Lung (tissue), 12 donors: ENCODE results near the gene CACNA1D. TPM values are rescaled to one million over a fixed set of nuclear protein-coding genes. Genes with fewer than 3 reads are reported as not detected.

Source experiments
- ATAC-seq: fragments of 200-7000 bp; cut with Tn5 transposase; one replicate; pipeline ENCODE4 v1.9.1; 2020; ENCODE audit warnings: moderate number of reproducible peaks; ENCODE audit not compliant: insufficient read depth, low FRiP score
- DNase-seq, 3 donors: peaks; one replicate each; pipeline ENCODE4 v3.0.0-alpha.2; 2013 to 2017
- H3K27ac ChIP-seq, 2 donors: one replicate each; pipeline ENCODE4 v1.5.1; 2013; ENCODE audit warnings: mild to moderate bottlenecking in 2 of 2, moderate library complexity in 2 of 2, control low read depth in 1 of 2, inconsistent platforms in 1 of 2, low read depth in 1 of 2, low read length in 1 of 2
- H3K27me3 ChIP-seq, 3 donors: one replicate each; pipeline ENCODE4 v1.5.1; 2013; ENCODE audit warnings: low read length in 2 of 3; ENCODE audit not compliant: control insufficient read depth in 3 of 3, insufficient read depth in 3 of 3
- H3K36me3 ChIP-seq, 4 donors: one replicate each; pipeline ENCODE4 v1.5.1; 2013; ENCODE audit warnings: low read length in 4 of 4, mild to moderate bottlenecking in 1 of 4, moderate library complexity in 1 of 4; ENCODE audit not compliant: control insufficient read depth in 4 of 4, insufficient read depth in 4 of 4
- H3K4me1 ChIP-seq, 5 donors: one replicate each; pipeline ENCODE4 v1.5.1; 2013; ENCODE audit warnings: low read length in 5 of 5, mild to moderate bottlenecking in 2 of 5, moderate library complexity in 1 of 5; ENCODE audit not compliant: control insufficient read depth in 5 of 5, insufficient read depth in 5 of 5
- H3K4me3 ChIP-seq: one replicate; pipeline ENCODE4 v1.5.1; 2013; ENCODE audit warnings: mild to moderate bottlenecking, control low read depth, moderate library complexity
- H3K9ac ChIP-seq, 2 donors: one replicate each; pipeline ENCODE4 v1.5.1; 2013; ENCODE audit warnings: low read length in 2 of 2, control low read depth in 1 of 2; ENCODE audit not compliant: insufficient read depth in 1 of 2
- H3K9me3 ChIP-seq, 4 donors: one replicate each; pipeline ENCODE4 v1.5.1; 2013; ENCODE audit warnings: low read length in 3 of 4, mild to moderate bottlenecking in 1 of 4, moderate library complexity in 1 of 4; ENCODE audit not compliant: control insufficient read depth in 4 of 4, insufficient read depth in 3 of 4
- CTCF ChIP-seq: IDR thresholded peaks from 2 replicates; pipeline ENCODE4 v1.5.1; 2012; ENCODE audit warnings: mild to moderate bottlenecking; ENCODE audit errors: control extremely low read depth, extremely low read depth
- WGBS, 2 donors: extraction: QIAGEN DNeasy Blood & Tissue Kit; methylation state at CpG; one replicate each; pipeline ENCODE4 v1.1.7; 2013; 5-methylcytosine and 5-hydroxymethylcytosine counted together
- polyA plus RNA-seq, 2 donors: library from polyadenylated mRNA; stranded (reverse); fragments of 200-250 nt; gene quantifications; one replicate each; pipeline ENCODE4 v1.2.1, GENCODE V29; 2013
- total RNA-seq, 2 donors: library from RNA; depleted of rRNA in 1 of 2; stranded (reverse); fragments of >200 nt in 1 of 2; gene quantifications; one replicate each; pipeline ENCODE4 v1.2.1, GENCODE V29; 2014 to 2021
- donor health status: control.
- donor health status: control.
- donor health status: Bipolar disorder and iron deficiency.
- donor health status: healthy.
- donor health status: DM: yes; HTN: yes; CAD: no.

The CACNA1D gene
- total and polyA plus RNA-seq, 4 donors, result 2.7 to 96.8 (median 23.1) TPM

GRCh38 chr3:53626876-53627275 is 132.5 kb downstream of the CACNA1D start:
- Histone ChIP-seq H3K4me3 (no peak overlapping the region), H3K4me1 (peaks cover 0 to 36% (median 15%) of the 10 kb centered on the region in 5 donors), H3K9ac (no peak overlapping the region), H3K27me3 (no peaks in the 10 kb centered on the region), H3K36me3 (peaks cover 0 to 4% (median 0%) of the 10 kb centered on the region in 4 donors), H3K9me3 (peaks cover 0 to 3% (median 0%) of the 10 kb centered on the region in 4 donors), H3K27ac (no peak overlapping the region)
- no peak for TF ChIP-seq CTCF
- DNase-seq (no peak), ATAC-seq (no peak)
- WGBS, 2 donors, result 68 to 73% methylated on average over 3 of the region's 3 CpGs

GRCh38 chr3:53628536-53629401 is 134.4 kb downstream of the CACNA1D start:
- 67 to 70% methylated on average over 10 of the region's 10 CpGs for WGBS, 2 donors
- Histone ChIP-seq H3K4me1 (peaks cover 0 to 32% (median 14%) of the 10 kb centered on the region in 5 donors), H3K9ac (no peak overlapping the region), H3K27me3 (no peaks in the 10 kb centered on the region), H3K36me3 (peaks cover 0 to 4% (median 0%) of the 10 kb centered on the region in 4 donors), H3K27ac (no peak overlapping the region), H3K9me3 (peaks cover 0 to 3% (median under 1%) of the 10 kb centered on the region in 4 donors), H3K4me3 (no peak overlapping the region)
- ATAC-seq, result no peak
- no peak for TF ChIP-seq CTCF
- DNase-seq, result peak in 1 of 3 donors; percentile 39

- Histone ChIP-seq H3K27ac (peak overlapping the region in 1 of 2 donors; percentile 24), H3K27me3 (no peaks in the 10 kb centered on the region), H3K36me3 (peaks cover 0 to 4% (median 0%) of the 10 kb centered on the region in 4 donors), H3K4me1 (peaks cover 0 to 26% (median 12%) of the 10 kb centered on the region in 5 donors), H3K9me3 (peaks cover 0 to 3% (median under 1%) of the 10 kb centered on the region in 4 donors), H3K9ac (no peak overlapping the region), H3K4me3 (peak overlapping the region; percentile 20)
- DNase-seq (no peak), ATAC-seq (no peak)
- 89% methylated on average over 2 of the region's 2 CpGs for WGBS, 2 donors
- no peak for TF ChIP-seq CTCF
Measured at GRCh38 chr3:53629402-53629723, 135.0 kb downstream of the CACNA1D start.
